PC-9 (cell line): ENCODE measurements around the gene CTSE. TPM values are rescaled to one million over a fixed set of nuclear protein-coding genes. Genes with fewer than 3 reads are reported as not detected.

Experiments
- BruUV-seq: library from RNA; stranded (reverse); fragments of 400-500 nt; replicated peaks from 2 replicates; lab custom pipeline; 2021; lab: Mats Ljungman, UMichigan
- CTCF ChIA-PET: fragments of 300-600 bp; sonication (Branson Sonifier 250); formaldehyde crosslinking; loops from one replicate; lab custom pipeline; 2022; ENCODE audit warnings: antibody characterized with exemption; lab: Charles Lee
- POLR2A ChIA-PET: fragments of 300-600 bp; sonication (Branson Sonifier 250); formaldehyde crosslinking; loops from one replicate; lab custom pipeline; 2022; ENCODE audit warnings: antibody characterized with exemption; ENCODE audit not compliant: unreplicated experiment; lab: Charles Lee
- DNase-seq, 2 experiments: peaks; one replicate each; pipeline versions ENCODE4 v3.0.0 to v3.0.0-alpha.2; 2015 to 2022; ENCODE audit warnings: mixed read lengths in 1 of 2
- H2AFZ ChIP-seq: fragments of 200-600 bp; sonication (generic); 2 replicates; pipeline ENCODE4 v1.8.1; 2017; ENCODE audit warnings: antibody characterized with exemption
- H3F3A ChIP-seq: fragments of 200-600 bp; sonication (generic); 2 replicates; pipeline ENCODE4 v1.8.1; 2017; ENCODE audit warnings: antibody characterized with exemption, mild to moderate bottlenecking, low read depth; ENCODE audit not compliant: insufficient read depth
- H3K27ac ChIP-seq: fragments of 200-600 bp; sonication (generic); 2 replicates; pipeline ENCODE4 v1.6.1; 2016; ENCODE audit warnings: mixed run types
- H3K27me3 ChIP-seq: fragments of 200-600 bp; sonication (generic); 2 replicates; pipeline ENCODE4 v1.6.1; 2016; ENCODE audit warnings: low read depth, mixed run types; ENCODE audit not compliant: insufficient read depth
- H3K36me3 ChIP-seq: fragments of 200-600 bp; sonication (generic); 2 replicates; pipeline ENCODE4 v1.6.1; 2016; ENCODE audit warnings: low read depth, mixed run types
- H3K4me1 ChIP-seq: fragments of 200-600 bp; sonication (generic); replicated peaks from 2 replicates; pipeline ENCODE4 v1.6.1; 2016; ENCODE audit warnings: mixed run types; ENCODE audit not compliant: insufficient read depth
- H3K4me2 ChIP-seq: fragments of 200-600 bp; sonication (generic); 2 replicates; pipeline ENCODE4 v1.6.1; 2017; ENCODE audit warnings: mixed run types
- H3K4me3 ChIP-seq: fragments of 200-600 bp; sonication (generic); 2 replicates; pipeline ENCODE4 v1.6.1; 2016; ENCODE audit warnings: mixed run types
- H3K79me2 ChIP-seq: fragments of 200-600 bp; sonication (generic); 2 replicates; pipeline ENCODE4 v1.6.1; 2017; ENCODE audit warnings: low read depth, mixed run types
- H3K9me2 ChIP-seq: fragments of 200-600 bp; sonication (generic); 2 replicates; pipeline ENCODE4 v1.8.1; 2017; ENCODE audit warnings: mild to moderate bottlenecking; ENCODE audit not compliant: insufficient read depth
- H3K9me3 ChIP-seq: fragments of 200-600 bp; sonication (generic); 2 replicates; pipeline ENCODE4 v1.8.1; 2016; ENCODE audit warnings: low read depth; ENCODE audit not compliant: insufficient read depth
- H4K20me1 ChIP-seq: fragments of 200-600 bp; sonication (generic); 2 replicates; pipeline ENCODE4 v1.8.1; 2017; ENCODE audit not compliant: insufficient read depth
- EZH2 ChIP-seq: fragments of 200-600 bp; sonication (generic); IDR thresholded peaks from 2 replicates; pipeline ENCODE4 v1.8.0; 2017; ENCODE audit warnings: antibody characterized with exemption, low read depth
- intact Hi-C: fragments of 100-400 bp; cut with micrococcal nuclease; formaldehyde crosslinking; loops from one replicate; pipeline ENCODE4 v1.10.0; 2022; ENCODE audit not compliant: unreplicated experiment
- total RNA-seq: library from RNA; stranded (reverse); gene quantifications from 2 replicates; pipeline ENCODE4 v1.2.3, GENCODE V29; 2021
- TF ChIP-seq, protein P1 (sequence below): fragments of 200-600 bp; sonication (generic); conservative IDR thresholded peaks from 2 replicates; pipeline ENCODE4 v1.6.1; 2017; ENCODE audit warnings: mixed run types, antibody characterized with exemption, mild to moderate bottlenecking, moderate library complexity

CTSE gene
- total RNA-seq, 1 experiment from 2014 or later: 1.2 TPM

DNA sequence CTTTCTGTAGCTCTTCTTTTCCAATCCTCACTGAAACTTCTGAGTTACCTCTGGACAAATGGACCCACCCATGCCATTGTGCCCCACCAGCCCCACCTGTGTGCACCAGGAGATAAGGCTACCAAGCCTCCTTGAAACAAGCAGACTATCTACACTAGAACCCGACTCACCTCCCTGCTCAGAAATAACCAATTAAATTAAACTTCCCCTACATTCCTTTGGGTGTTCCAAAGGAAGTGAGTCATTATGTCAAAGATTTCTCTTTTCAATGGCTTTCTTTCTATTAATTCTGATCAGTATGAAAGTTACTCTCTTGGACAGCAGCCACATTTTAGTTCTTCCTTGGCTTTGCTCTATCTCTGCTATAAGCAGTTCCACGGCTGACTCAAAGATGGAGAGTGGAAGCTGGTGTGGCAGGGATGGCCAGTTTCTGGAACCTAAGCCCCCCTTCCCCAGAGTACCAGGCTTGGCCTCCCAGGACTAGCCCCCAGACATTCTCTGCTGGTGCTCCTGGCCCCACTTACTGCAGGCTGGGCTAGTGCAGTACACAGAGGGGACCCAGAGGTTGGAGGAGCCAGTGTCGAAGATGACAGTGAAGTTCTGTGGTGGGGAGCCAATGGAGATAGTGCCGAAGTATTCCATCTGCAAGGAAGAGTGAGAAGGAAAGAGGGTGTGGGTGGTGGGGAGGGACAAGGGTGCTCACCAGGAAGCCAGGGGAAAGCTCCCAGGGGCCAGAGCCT is 1.9 kb downstream of the CTSE start:
- Histone ChIP-seq H3K9me3 (no peaks in the 10 kb centered on the region; the same call in 1 of the 2 replicates), H3K27ac (peak overlapping the region; percentile 88), H4K20me1 (no peaks in the 10 kb centered on the region), H3K27me3 (no peaks in the 10 kb centered on the region), H3K79me2 (no peaks in the 10 kb centered on the region), H2AFZ (peak overlapping the region; percentile 49; the same call in 1 of the 2 replicates), H3K9me2 (no peaks in the 10 kb centered on the region), H3F3A (peaks cover 24% of the 10 kb centered on the region), H3K36me3 (no peaks in the 10 kb centered on the region), H3K4me3 (peak overlapping the region; percentile 36; the same call in 1 of the 2 replicates), H3K4me2 (peak overlapping the region; percentile 76), H3K4me1 (peaks cover 28% of the 10 kb centered on the region)
- no peak for TF ChIP-seq EZH2
- TF ChIP-seq, protein P1, sequence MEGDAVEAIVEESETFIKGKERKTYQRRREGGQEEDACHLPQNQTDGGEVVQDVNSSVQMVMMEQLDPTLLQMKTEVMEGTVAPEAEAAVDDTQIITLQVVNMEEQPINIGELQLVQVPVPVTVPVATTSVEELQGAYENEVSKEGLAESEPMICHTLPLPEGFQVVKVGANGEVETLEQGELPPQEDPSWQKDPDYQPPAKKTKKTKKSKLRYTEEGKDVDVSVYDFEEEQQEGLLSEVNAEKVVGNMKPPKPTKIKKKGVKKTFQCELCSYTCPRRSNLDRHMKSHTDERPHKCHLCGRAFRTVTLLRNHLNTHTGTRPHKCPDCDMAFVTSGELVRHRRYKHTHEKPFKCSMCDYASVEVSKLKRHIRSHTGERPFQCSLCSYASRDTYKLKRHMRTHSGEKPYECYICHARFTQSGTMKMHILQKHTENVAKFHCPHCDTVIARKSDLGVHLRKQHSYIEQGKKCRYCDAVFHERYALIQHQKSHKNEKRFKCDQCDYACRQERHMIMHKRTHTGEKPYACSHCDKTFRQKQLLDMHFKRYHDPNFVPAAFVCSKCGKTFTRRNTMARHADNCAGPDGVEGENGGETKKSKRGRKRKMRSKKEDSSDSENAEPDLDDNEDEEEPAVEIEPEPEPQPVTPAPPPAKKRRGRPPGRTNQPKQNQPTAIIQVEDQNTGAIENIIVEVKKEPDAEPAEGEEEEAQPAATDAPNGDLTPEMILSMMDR: no peak
- ChIA-PET POLR2A (no interaction called here), CTCF (interaction anchor here (0.6 to 1.0 kb wide), 3 partner anchors 45 to 591 kb away, joined by 3 to 5 read pairs (median 4); partner anchors contain the start of gene EIF2D)
- peak in 1 of 2 experiments; percentile 80 for DNase-seq
- intact Hi-C loops: no loop called here
- no TSS peak for BruUV-seq

DNA sequence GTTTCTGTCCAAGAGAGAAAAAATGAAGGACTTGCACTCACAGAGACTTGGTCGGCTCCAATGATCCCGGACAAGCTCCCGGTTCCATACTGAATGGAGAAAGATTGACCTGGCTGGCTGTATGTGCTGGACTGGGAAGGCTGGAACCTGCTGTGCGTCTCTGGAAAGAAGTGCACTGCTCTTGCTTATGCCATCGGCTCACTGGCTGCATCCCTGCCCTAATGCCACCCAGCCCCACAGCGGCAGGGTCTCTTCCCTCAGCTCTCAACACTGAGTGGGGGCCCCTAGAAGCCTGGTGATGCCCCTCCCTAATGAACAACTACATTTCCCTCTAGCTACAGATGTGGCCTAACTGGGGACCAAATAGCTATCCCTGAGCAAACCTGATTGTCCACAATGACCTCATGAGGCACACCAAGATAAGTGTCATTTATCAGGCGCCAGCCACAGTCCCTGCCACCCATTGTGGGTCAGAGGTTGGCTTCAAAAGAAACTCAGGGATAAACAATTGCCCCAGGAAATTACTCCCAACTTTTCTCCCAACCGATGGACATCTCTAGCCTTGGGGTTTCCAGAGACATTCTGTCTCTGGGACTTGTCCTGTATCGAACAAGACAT is 2.6 kb downstream of the CTSE start:
- TF ChIP-seq, protein P1: no peak
- no peak for TF ChIP-seq EZH2
- no peaks in the 10 kb centered on the region for H4K20me1 ChIP-seq
- H3K79me2 ChIP-seq: no peaks in the 10 kb centered on the region
- ChIA-PET CTCF (interaction anchor here (0.6 to 1.0 kb wide), 3 partner anchors 44 to 591 kb away, joined by 3 to 5 read pairs (median 4); partner anchors contain the start of gene EIF2D), POLR2A (no interaction called here)
- peak overlapping the region; percentile 49; the same call in 1 of the 2 replicates for H2AFZ ChIP-seq
- H3K4me3 ChIP-seq: peak overlapping the region; percentile 36; the same call in 1 of the 2 replicates
- intact Hi-C loops: no loop called here
- H3K4me2 ChIP-seq: peak overlapping the region; percentile 76
- H3K4me1 ChIP-seq: peaks cover 28% of the 10 kb centered on the region
- H3K27me3 ChIP-seq: no peaks in the 10 kb centered on the region
- peak; percentile 54 to 79 for DNase-seq
- TSS peak; percentile 55 for BruUV-seq
- H3K9me3 ChIP-seq: no peaks in the 10 kb centered on the region; the same call in 1 of the 2 replicates
- H3K27ac ChIP-seq: peak overlapping the region; percentile 88
- H3F3A ChIP-seq: peaks cover 24% of the 10 kb centered on the region
- H3K9me2 ChIP-seq: no peaks in the 10 kb centered on the region
- H3K36me3 ChIP-seq: no peaks in the 10 kb centered on the region

DNA sequence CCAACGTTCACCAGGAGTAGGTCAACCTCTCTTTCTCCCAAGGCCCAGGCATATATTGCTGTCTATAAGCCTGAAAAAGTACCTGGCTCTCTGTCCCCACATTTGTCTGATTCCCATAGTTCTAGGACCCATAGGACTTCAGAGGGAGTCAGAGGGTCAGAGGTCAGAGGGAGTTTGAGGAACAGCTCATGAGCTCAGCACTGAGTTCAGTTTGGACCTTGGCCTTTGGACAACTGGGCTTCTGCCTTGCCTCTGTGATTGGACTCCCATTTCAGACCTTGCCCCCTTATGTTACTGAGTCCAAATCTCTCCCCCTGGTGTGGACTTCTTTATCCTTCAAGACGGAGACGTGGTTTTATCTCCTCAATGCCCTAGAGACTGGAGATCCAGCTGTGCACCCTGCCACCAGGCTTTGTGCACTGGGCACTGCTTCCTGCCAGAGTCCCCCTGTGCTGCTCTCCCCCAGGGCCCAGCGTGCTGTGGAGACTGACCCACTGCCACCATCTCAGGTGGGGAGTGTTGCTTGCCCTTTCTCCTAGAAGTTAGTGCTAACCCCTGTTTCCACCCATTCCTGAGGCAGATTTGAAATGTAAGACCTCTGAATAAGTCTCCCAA is 3.2 kb downstream of the CTSE start:
- Histone ChIP-seq H3K9me2 (no peaks in the 10 kb centered on the region), H3K36me3 (no peaks in the 10 kb centered on the region), H3K4me2 (peak overlapping the region; percentile 76), H3K4me1 (peaks cover 28% of the 10 kb centered on the region), H4K20me1 (no peaks in the 10 kb centered on the region), H3K27ac (peak overlapping the region; percentile 88), H3F3A (peaks cover 24% of the 10 kb centered on the region), H2AFZ (no peak overlapping the region), H3K4me3 (no peak overlapping the region), H3K27me3 (no peaks in the 10 kb centered on the region), H3K9me3 (no peaks in the 10 kb centered on the region; the same call in 1 of the 2 replicates), H3K79me2 (no peaks in the 10 kb centered on the region)
- DNase-seq: no peak
- BruUV-seq: no TSS peak
- TF ChIP-seq EZH2: no peak
- TF ChIP-seq, protein P1: no peak
- intact Hi-C loops: no loop called here
- POLR2A ChIA-PET: no interaction called here
- CTCF ChIA-PET: interaction anchor here (1.0 kb wide), 1 partner anchor 43 kb away, joined by 3 read pairs; no protein-coding TSS in a partner anchor
